ENCODE results near the gene SIRT7.

SIRT7 gene

GRCh38 chr17:81888105-81888987, 29.6 kb downstream of the SIRT7 start:
- Histone ChIP-seq H3K4me1 (peaks cover 12% of the 10 kb centered on the region), H3K36me3 (ENCODE audit: control insufficient read depth, insufficient read depth, low read length) (no peaks in the 10 kb centered on the region), H3K79me2 (peaks cover 15% of the 10 kb centered on the region), H2AFZ (no peak overlapping the region), H3K4me3 (ENCODE audit: low read depth, low read length) (no peak overlapping the region), H3K27me3 (ENCODE audit: control insufficient read depth, insufficient read depth, low read length) (no peaks in the 10 kb centered on the region), H3K27ac (no peak overlapping the region), H3K9ac (no peak overlapping the region), H3K9me3 (ENCODE audit: control insufficient read depth, low read length) (no peaks in the 10 kb centered on the region), H3K4me2 (ENCODE audit: low read length) (no peak overlapping the region)
- TF ChIP-seq, protein P1, sequence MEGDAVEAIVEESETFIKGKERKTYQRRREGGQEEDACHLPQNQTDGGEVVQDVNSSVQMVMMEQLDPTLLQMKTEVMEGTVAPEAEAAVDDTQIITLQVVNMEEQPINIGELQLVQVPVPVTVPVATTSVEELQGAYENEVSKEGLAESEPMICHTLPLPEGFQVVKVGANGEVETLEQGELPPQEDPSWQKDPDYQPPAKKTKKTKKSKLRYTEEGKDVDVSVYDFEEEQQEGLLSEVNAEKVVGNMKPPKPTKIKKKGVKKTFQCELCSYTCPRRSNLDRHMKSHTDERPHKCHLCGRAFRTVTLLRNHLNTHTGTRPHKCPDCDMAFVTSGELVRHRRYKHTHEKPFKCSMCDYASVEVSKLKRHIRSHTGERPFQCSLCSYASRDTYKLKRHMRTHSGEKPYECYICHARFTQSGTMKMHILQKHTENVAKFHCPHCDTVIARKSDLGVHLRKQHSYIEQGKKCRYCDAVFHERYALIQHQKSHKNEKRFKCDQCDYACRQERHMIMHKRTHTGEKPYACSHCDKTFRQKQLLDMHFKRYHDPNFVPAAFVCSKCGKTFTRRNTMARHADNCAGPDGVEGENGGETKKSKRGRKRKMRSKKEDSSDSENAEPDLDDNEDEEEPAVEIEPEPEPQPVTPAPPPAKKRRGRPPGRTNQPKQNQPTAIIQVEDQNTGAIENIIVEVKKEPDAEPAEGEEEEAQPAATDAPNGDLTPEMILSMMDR (IDR thresholded peaks at IDR 0.05): no peak

GRCh38 chr17:81885869-81886548, 32.0 kb downstream of the SIRT7 start:
- Histone ChIP-seq H3K4me2 (ENCODE audit: low read length) (no peak overlapping the region), H3K9ac (no peak overlapping the region), H3K4me3 (ENCODE audit: low read depth, low read length) (no peak overlapping the region), H3K79me2 (peaks cover 12% of the 10 kb centered on the region), H2AFZ (no peak overlapping the region), H3K9me3 (ENCODE audit: control insufficient read depth, low read length) (no peaks in the 10 kb centered on the region), H3K27me3 (ENCODE audit: control insufficient read depth, insufficient read depth, low read length) (no peaks in the 10 kb centered on the region), H3K36me3 (ENCODE audit: control insufficient read depth, insufficient read depth, low read length) (no peaks in the 10 kb centered on the region), H3K27ac (no peak overlapping the region), H3K4me1 (peaks cover 7% of the 10 kb centered on the region)
- TF ChIP-seq, protein P1 (IDR thresholded peaks at IDR 0.05): no peak

- H3K4me1 ChIP-seq: peaks cover 7% of the 10 kb centered on the region
- H2AFZ ChIP-seq: no peak overlapping the region
- TF ChIP-seq, protein P1 (IDR thresholded peaks at IDR 0.05): no peak
- no peak overlapping the region for H3K27ac ChIP-seq
- peaks cover 8% of the 10 kb centered on the region for H3K79me2 ChIP-seq
- no peaks in the 10 kb centered on the region for H3K27me3 ChIP-seq (ENCODE audit: control insufficient read depth, insufficient read depth, low read length)
- no peak overlapping the region for H3K4me2 ChIP-seq (ENCODE audit: low read length)
- H3K4me3 ChIP-seq (ENCODE audit: low read depth, low read length): no peak overlapping the region
- no peaks in the 10 kb centered on the region for H3K9me3 ChIP-seq (ENCODE audit: control insufficient read depth, low read length)
- no peaks in the 10 kb centered on the region for H3K36me3 ChIP-seq (ENCODE audit: control insufficient read depth, insufficient read depth, low read length)
- no peak overlapping the region for H3K9ac ChIP-seq
These were observed 32.5 kb downstream of the SIRT7 start for GRCh38 chr17:81885454-81885853.

DNA sequence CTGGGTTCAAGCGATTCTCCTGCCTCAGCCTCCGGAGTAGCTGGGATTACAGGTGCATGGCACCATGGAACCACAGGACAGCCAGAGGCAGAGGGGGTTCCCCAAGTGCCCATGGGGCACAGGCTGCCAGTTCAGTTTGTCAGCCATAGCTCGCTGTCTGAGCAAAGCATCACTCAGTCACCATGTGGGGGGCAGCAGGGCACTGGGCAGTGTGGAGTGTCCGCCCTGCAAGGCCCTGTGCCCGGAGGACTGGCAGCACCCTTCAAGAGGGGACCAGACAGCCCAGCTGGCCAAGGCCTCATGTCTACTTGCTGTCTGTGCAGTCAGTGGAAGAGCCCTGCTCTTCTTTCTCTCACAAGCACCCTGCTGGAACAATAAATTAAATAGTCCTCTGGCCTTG, 33.0 kb downstream of the SIRT7 start:
- Histone ChIP-seq H3K4me1 (peaks cover 2% of the 10 kb centered on the region), H3K9me3 (ENCODE audit: control insufficient read depth, low read length) (no peaks in the 10 kb centered on the region), H3K4me3 (ENCODE audit: low read depth, low read length) (no peak overlapping the region), H3K9ac (no peak overlapping the region), H3K79me2 (peaks cover 3% of the 10 kb centered on the region), H3K27ac (no peak overlapping the region), H2AFZ (no peak overlapping the region), H3K27me3 (ENCODE audit: control insufficient read depth, insufficient read depth, low read length) (no peaks in the 10 kb centered on the region), H3K36me3 (ENCODE audit: control insufficient read depth, insufficient read depth, low read length) (no peaks in the 10 kb centered on the region), H3K4me2 (ENCODE audit: low read length) (no peak overlapping the region)
- TF ChIP-seq, protein P1 (IDR thresholded peaks at IDR 0.05): no peak
